Right lung (tissue), 10 donors: ENCODE results near the gene MCCC2. TPM values are rescaled to one million over a fixed set of nuclear protein-coding genes. Genes with fewer than 3 reads are reported as not detected.
A peak's percentile ranks its signal among the peaks of the same experiment; 100 is the strongest.
"Not testable (repeated sequence)": the region's sequence is repeated elsewhere in the genome, so short reads cannot be mapped to it uniquely, and the experiment has no call there.

ENCODE experiments used
- DNase-seq, 2 donors: peaks; one replicate each; pipeline ENCODE4 v3.0.0-alpha.2; 2013
- long read RNA-seq, 8 donors: transcript quantifications; one replicate each; lab custom pipeline, GENCODE V29; 2026
- polyA plus RNA-seq, 5 donors: library from polyadenylated mRNA; unstranded; fragments of 120-200 nt; gene quantifications; one replicate each; pipeline versions ENCODE4 v1.2.1 to v1.2.3, GENCODE V29; 2013; ENCODE audit warnings: inconsistent platforms in 1 of 5, low replicate concordance in 1 of 5; ENCODE audit not compliant: insufficient read length in 5 of 5, insufficient read depth in 1 of 5

MCCC2 gene
- polyA plus RNA-seq: 10 to 100 TPM; 35.4 to 47.9 (median 44.6) TPM
- long read RNA-seq, donor 1, partial matches to known transcripts: 0 of 3 reads
- long read RNA-seq, donor 1, other reads (novel, unspliced or antisense): 0 of 3 reads
- long read RNA-seq, donor 2: 0 reads
- long read RNA-seq, donor 3: 0 reads
- long read RNA-seq, donor 4, partial matches to known transcripts: 34 of 37 reads
- long read RNA-seq, donor 4, other reads (novel, unspliced or antisense): 0 of 37 reads
- long read RNA-seq, donor 5, partial matches to known transcripts: 0 of 2 reads
- long read RNA-seq, donor 5, other reads (novel, unspliced or antisense): 0 of 2 reads
- long read RNA-seq, donor 6, transcript MCCC2-201 (17 exons, 3,665 nt): major isoform, 5 of 5 reads
- long read RNA-seq, donor 6, partial matches to known transcripts: 0 of 5 reads
- long read RNA-seq, donor 6, other reads (novel, unspliced or antisense): 0 of 5 reads
- long read RNA-seq, donor 7: 0 reads
- long read RNA-seq, donor 8, partial matches to known transcripts: 0 of 1 reads
- long read RNA-seq, donor 8, other reads (novel, unspliced or antisense): 0 of 1 reads

DNA sequence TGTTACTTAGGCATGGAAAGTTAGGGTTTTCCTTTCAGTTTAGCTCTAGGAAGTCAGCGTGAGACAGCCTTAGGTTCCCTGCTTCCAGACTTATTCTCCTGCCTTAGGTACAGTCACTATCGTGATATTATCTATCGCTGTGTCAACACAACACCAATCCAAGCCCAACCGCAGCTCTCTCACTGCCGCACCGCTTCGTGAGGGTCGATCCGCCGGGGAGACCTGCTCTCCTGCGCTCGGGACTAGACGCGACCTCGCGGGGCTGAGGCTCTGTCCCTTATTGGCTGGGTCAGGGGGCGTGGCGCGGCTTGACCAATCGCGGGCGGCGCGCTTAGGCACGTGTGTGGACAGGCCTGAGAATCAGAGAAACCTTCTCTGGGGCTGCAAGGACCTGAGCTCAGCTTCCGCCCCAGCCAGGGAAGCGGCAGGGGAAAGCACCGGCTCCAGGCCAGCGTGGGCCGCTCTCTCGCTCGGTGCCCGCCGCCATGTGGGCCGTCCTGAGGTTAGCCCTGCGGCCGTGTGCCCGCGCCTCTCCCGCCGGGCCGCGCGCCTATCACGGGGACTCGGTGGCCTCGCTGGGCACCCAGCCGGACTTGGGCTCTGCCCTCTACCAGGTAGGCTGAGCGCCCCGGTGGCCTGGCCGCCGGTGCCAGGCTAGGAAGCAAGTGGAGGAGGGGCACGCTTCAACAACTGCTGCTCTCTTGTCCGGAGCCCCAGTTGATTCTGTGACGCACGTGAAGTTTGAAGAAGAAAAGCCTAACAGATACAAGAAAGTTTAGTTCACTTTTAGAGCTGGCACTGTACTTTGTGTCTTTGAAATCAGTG lies at the start of gene MCCC2:
Gene MCCC2 (plus strand): TSS at position 400 of the 825 bp plus-strand sequence. CDS start 86 bp downstream, at position 486.
- peak; percentile 89 to 90 for DNase-seq

DNA sequence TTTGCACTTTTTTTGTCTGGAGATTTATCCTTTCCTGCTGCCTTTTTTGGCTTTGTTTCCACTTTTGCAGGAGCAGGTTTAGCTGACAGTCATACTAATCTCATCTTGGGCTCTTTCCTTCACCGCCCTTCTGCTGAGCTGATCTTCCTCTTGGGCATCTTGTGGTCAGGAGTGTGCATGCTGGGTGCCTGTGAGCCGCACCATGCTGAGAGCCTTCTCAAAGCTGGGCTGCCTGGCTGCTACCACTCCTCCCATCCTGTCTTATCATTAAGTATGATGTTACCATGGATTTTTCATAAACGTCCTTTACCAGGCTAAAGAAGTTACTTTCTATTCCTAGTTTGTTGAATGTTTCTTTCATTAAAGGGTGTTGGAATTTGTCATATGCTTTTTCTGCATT lies 49.5 kb upstream of the MCCC2 start:
- DNase-seq: no peak

DNA sequence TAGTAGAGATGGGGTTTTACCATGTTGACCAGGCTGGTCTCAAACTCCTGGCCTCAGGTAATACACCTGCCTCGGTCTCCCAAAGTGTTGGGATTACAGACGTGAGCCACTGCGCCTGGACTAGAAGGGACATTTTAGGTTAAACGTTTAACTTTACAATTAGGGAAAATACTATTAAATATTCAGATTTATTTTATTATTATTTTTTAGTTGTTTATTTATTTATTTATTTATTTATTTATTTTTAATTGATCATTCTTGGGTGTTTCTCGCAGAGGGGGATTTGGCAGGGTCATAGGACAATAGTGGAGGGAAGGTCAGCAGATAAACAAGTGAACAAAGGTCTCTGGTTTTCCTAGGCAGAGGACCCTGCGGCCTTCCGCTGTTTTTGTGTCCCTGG lies 36.3 kb upstream of the MCCC2 start:
- not testable (repeated sequence) for DNase-seq

DNA sequence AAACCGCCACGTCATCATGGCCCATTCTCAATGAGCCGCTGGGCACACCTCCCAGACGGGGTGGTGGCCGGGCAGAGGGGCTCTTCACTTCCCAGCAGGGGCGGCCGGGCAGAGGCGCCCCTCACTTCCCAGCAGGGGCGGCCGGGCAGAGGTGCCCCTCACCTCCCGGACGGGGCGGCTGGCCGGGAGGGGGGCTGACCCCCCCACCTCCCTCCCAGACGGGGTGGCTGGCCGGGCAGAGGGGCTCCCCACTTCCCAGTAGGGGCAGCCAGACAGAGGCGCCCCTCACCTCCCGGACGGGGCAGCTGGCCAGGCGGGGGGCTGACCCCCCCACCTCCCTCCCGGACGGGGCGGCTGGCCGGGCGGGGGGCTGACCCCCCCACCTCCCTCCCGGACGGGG lies 35.6 kb upstream of the MCCC2 start:
- DNase-seq: not testable (repeated sequence)

DNA sequence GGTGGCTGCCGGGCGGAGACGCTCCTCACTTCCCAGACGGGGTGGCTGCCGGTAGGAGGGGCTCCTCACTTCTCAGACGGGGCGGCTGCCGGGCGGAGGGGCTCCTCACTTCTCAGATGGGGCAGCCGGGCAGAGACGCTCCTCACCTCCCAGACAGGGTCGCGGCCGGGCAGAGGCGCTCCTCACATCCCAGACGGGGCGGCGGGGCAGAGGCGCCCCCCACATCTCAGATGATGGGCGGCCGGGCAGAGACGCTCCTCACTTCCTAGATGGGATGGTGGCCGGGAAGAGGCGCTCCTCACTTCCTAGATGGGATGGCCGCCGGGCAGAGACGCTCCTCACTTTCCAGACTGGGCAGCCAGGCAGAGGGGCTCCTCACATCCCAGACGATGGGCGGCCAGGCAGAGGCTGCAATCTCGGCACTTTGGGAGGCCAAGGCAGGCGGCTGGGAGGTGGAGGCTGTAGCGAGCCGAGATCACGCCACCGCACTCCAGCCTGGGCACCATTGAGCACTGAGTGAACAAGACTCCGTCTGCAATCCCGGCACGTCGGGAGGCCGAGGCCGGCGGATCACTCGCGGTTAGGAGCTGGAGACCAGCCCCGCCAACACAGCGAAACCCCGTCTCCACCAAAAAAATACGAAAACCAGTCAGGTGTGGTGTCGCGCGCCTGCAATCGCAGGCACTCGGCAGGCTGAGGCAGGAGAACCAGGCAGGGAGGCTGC lies 35.0 kb upstream of the MCCC2 start:
- not testable (repeated sequence) for DNase-seq

DNA sequence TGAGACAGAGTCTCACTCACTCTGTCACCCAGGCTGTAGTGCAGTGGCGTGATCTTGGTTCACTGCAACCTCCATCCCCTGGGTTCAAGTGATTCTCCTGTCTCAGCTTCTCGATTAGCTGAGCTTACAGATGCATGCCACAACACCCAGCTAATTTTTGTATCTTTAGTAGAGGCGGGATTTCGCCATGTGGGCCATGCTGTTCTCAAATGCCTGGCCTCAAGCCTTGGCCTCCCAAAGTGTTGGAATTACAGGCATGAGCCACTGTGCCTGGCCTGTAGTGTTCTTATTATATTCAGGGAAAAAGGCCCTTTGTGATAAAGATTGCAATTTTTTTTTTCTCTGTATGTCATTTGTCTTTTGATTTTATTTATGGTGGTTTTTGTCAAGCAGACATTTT lies 24.0 kb upstream of the MCCC2 start:
- no peak for DNase-seq

DNA sequence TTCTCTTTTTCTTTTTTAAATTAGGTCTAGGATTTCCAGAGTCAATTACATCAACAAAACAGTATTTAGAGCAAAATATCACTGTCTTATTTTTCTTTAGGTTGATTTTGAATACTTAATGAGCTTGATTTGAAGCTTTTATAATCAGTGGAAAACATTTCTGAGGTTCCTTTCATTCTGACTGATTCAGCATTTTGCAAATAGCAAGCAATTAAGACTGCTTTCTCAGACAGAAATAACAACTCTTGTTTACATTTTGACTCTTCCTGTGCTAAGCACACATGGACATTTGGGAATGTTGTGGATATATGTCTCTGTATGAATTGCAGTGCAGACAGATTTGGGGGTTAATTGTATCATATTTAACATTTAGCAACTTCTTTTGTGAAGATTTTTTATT lies 22.2 kb upstream of the MCCC2 start:
- no peak for DNase-seq

DNA sequence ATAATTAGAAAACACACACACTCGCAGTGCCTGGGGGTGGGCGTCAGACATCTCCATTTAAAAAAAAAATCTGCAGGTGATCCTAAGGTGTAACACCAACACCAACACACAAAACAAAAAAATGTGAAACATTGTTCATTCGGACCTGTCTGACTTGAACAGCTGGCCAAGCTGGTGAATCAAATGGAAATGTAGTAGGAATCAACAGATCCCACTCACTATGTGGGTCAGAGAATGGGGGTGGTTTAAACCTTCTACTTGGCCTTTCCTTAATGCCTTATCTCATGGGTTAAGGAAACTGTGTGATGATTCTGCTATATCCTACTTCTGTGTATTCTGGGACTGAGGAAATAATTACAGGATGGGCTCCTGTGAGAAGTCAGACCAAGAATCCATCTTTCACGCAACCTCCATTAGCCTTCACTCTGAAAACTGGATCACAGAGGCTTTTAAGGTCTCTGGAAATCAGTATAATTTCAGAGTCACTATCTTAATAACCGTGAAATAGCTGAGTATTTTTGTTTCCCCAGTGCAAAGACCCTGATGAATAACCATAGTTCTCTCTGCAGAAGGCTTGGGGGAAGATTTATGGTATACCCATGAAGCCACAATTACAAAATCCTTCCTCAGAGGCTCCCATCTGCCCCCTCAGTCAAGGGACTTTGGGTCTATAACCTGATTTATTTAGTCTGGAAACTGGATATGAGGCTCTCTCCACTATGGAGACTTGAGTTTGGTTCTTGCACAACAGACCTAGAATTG lies 17.2 kb upstream of the MCCC2 start:
- no peak for DNase-seq

DNA sequence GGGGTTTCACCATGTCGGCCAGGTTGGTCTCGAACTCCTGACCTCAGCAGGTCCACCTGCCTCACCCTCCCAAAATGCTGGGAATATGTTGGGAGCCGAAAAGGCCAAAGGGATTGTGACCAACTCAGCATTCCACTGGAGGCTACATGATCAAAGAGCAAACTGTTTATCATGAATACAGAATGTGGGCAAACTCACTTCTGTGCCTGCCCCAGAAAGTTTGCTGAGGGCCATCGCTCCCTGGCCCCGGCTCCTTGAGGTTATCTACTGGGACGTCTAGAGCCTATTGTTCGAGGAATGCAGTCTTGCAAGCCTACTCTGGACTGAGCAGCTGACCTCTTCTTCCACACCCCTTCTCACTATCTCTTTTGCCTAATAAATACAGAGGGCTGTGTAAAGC lies 15.3 kb upstream of the MCCC2 start:
- DNase-seq: not testable (repeated sequence)

DNA sequence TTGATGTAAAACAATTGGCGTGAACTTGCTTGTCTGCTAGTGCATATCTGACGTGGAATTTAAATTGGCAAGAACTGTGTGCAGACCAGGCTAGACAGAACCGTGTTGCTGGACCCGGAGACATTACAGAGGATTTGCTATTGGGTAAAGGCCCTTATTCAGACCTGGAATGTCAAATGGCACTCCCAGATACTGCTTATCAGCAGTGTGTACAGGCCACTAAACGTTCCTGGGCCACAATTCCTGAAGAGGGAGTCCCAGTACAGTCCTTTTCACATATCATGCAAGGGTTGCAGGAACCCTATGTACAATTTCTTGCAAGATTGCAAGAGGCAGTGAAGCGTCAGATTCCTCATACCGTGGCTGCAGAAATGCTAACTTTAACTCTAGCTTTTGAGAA lies 13.5 kb upstream of the MCCC2 start:
- DNase-seq: no peak

DNA sequence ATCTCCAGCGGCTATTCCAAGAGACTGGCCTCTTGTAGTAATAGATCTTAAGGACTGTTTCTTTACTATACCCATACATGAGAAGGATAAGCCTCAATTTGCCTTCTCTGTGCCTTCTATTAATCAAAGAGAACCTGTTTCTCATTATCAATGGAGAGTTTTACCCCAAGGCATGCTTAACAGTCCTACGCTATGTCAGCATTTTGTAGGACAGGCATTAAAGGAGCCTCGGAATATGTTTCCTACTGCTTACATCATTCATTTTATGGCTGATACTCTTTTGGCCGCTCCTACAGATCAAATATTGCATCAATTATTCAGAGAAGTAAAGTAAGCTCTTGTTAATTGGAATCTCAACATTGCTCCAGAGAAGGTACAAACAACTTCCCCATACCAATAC lies 11.6 kb upstream of the MCCC2 start:
- not testable (repeated sequence) for DNase-seq

DNA sequence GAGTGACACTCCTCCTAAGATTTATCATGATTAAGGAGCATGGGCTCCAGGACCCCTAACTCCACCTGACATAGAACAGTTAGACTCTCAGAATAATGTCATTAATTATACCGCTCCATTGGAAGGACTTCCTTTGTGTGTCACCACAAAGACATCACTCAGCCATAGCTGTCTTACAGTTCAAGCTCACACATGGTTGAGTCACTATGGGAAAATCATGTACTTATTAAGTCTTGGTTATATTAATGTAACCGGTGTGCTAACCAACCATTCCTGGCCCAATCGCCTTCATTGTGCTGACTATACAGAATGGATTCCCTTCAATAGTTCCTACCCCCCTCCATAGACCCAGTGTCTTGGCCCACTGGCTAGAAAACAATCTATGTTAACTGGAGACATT lies 10.9 kb upstream of the MCCC2 start:
- DNase-seq: no peak

DNA sequence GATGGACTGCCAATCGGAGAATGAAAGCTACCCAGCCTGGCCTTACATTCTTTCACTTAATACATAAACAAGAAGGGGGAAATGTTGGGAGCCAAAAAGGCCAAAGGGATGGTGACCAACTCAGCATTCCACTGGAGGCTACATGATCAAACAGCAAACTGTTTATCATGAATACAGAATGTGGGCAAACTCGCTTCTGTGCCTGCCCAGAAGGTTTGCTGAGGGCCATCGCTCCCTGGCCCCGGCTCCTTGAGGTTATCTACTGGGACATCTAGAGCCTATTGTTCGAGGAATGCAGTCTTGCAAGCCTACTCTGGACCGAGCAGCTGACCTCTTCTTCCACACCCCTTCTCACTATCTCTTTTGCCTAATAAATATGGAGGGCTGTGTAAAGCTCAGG lies 9.3 kb upstream of the MCCC2 start:
- not testable (repeated sequence) for DNase-seq

DNA sequence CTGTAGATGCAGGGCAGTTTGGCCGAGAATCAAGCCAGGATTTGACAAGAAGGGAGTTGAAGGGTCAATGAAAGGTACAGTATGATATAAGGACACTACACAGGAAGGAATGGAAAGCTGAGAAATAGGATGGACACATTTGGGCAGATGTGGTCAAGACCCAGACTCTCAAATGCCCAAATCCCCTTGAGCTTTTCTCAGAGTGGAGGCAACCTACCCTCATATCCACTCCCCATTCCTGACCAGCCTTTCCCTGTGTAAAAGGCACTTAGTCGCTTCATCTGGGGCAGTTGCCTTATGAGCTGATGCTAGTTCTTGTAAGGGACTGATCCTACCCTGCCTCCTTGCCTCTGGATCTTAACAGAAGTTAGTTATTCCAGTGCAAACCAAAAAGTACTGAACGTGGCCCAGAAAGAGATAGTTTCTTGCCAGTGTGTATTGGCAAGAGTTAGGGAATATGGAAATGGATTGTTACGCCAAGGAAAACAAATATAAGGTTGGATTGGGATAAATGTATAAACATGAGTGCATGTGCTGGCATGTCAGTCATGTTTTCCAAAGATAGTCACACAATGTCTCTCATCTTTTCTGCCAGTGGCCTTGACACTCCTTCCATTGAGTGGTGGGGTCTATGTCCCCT lies 4.1 kb upstream of the MCCC2 start:
- no peak for DNase-seq

DNA sequence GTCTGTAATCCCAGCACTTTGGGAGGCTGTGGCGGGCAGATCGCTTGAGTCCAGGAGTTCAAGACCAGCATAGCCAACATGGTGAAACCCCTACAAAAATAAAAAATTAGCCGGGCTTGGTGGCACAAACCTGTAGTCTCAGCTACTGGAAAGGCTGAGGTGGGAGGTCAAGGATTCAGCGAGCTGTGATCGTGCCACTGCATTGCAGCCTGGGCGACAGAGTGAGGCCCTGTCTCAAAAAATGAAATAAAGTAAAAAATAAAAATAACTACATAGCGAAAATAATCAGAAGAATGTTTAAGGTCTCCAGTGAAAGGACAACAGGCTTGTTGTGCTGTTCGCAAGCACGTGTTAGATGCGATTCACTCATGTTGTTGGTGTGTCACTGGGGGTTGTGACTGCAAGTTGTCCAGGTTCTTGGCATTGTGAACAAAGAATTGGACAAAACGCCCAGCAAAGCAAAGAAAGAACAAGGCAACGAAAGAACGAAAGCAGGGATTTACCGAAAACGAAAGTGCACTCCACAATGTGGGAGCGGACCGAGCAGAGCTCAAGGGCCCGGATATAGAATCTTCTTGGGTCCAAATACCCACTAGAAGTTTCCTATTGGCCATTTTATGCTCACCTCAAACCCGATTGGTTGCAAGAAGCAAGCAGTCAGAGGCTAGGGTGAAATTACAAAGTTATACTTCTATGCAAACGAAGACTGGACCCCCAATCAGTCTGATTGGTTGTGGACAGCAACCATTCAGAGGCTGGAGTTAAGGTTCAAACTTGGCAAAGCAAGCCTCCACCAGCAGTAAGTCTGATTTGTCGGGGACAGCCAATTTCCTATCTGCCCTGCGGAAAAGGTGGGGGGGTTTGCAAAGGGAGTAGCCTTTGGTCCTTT lies 844 bp upstream of the MCCC2 start:
- no peak for DNase-seq

DNA sequence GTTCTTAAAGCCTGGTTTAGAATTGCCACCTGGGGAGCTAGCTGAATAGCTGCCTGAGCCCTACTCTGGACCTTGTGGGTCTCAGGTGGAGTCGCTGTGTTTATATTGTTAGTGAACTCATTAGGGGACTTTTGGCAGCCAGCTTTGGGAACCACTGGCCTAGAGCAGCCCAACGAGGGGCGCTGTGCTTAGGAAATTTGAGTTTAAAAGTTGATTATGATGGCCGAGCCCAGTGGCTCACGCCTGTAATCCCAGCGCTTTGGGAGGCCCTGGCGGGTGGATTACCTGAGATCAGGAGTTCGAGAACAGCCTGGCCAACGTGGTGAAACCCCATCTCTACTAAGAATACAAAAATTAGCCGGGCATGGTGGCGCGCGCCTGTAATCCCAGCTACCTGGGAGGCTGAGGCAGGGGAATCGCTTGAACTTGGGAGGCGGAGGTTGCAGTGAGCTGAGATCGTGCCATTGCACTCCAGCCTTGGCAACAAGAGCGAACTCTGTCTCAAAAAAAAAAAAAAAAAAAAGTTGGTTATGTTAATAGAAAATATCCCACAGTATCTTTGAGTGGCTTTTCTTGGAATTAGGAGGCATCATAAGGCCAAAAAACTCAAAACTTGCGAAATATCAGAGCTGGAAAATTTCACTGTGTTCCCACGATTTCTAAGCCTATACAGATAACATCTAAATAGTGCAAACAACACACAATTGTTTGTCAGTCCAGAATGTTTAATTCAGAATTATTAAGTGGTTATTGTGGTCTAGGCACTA lies 809 bp downstream of the MCCC2 start:
- DNase-seq: no peak

DNA sequence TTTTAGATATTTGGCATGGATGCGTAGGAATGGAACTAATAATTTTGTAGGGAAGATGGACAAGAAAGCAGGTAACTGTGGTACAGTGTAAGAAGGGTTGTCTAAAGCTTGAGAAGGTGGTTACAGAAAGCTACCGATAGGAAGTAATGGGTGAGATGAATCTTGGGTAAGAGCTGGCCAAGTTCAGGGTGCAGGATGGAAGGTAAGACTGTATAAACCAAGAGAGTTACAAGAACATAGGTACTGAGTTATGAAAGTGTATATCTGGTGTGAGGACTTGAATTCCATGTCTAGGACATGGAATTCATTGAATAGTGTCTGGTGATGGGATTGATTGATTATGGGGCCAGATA lies 1.4 kb downstream of the MCCC2 start:
- no peak for DNase-seq

DNA sequence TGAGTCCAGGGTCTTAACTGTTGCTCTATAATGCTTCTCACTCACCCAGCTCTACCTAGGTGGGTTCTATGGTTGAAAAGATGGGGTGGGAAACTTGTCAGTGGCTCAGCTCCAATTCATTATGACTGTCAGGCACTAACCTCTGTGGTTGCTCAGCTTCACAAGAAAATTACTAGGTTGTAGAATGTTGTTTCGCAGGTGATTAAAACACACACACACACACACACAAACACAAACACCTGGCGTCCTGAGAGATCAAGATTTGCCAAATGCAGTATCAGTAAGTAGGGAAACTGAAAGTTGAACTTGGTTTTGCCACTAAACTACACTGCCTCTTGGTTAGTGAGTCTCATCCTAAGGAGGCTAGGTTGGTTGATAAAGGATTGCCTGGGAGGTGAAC lies 2.8 kb downstream of the MCCC2 start:
- no peak for DNase-seq

DNA sequence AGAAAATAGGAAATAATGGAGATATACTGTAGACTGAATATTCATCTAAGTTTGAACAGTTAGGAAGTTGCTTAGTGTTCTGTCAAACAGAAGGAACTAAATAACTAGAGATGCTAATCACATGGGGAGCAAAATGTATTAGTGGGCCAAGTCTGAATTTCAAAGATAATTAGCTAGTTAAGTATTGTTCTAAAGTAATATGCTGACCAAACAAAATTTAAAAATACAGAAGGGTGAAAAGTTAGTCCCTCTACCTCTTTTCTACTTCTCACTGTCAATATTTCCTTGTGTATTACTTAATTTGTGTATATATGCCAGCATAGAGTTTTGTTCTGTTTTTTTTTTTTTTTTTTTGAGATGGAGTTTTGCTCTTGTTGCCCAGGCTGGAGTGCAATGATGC lies 4.0 kb downstream of the MCCC2 start:
- no peak for DNase-seq
